ENCODE data around the gene CXCL6.

CXCL6 gene

DNA sequence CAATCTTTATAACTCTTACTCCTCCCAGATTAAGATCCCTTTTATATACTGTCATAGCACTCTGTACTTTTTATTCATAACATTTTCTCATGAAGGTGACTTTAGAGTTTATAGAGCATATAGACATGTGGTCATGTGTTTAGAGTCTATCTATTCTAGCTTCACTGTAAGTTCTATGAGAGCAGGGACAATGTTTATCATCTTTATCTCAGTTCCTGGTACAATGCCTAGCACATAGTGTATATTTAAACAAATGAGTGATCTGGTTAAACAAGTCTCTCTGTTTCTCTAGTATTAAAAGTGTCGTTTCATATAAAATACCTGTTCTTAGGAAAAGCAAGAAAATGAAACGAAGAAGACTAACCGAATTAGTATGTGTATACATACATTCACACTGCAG, 3.2 kb downstream of the CXCL6 start:
- TF ChIP-seq, protein P1, sequence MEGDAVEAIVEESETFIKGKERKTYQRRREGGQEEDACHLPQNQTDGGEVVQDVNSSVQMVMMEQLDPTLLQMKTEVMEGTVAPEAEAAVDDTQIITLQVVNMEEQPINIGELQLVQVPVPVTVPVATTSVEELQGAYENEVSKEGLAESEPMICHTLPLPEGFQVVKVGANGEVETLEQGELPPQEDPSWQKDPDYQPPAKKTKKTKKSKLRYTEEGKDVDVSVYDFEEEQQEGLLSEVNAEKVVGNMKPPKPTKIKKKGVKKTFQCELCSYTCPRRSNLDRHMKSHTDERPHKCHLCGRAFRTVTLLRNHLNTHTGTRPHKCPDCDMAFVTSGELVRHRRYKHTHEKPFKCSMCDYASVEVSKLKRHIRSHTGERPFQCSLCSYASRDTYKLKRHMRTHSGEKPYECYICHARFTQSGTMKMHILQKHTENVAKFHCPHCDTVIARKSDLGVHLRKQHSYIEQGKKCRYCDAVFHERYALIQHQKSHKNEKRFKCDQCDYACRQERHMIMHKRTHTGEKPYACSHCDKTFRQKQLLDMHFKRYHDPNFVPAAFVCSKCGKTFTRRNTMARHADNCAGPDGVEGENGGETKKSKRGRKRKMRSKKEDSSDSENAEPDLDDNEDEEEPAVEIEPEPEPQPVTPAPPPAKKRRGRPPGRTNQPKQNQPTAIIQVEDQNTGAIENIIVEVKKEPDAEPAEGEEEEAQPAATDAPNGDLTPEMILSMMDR (IDR thresholded peaks at IDR 0.05; ENCODE audit: control insufficient read depth, extremely low read depth, insufficient read depth): no peak
- no peak overlapping the region; the same call in 1 of the 2 replicates for H3K4me3 ChIP-seq (ENCODE audit: low read depth, low read length)
- peak; percentile 94 for DNase-seq (ENCODE audit: low read depth)

DNA sequence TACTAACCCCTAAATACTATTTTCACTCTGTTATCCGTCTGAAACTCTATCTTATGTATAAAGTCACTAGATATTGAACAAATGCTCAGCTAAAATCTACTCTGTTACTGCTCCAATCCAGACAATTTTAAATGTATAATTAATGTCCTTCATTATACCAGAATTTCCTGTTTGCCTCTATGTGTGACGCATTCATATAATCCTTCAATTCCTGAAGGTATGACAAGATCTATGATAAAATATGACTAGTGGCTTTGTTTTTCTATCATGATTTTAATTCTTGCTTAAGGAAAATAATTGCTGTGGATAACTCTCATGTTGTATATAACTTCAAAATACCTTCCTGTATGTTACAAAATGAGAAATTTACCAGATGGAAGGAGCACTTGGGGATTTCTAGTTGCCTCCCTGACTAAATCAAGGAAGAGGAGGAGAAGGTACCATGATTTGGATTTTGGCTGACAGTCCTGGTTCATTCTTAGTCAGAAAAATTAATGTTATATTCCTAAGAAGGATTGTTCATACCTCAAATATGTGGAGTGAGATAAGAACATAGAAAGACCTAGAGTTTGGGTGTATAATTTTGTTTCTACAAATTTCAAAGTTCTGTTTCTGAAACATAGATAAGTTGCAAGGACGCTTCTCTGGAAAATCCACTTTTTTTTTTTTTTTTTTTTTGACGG, 4.9 kb downstream of the CXCL6 start:
- H3K4me3 ChIP-seq (ENCODE audit: low read depth, low read length): no peak overlapping the region
- DNase-seq (ENCODE audit: low read depth): no peak
- TF ChIP-seq, protein P1 (IDR thresholded peaks at IDR 0.05; ENCODE audit: control insufficient read depth, extremely low read depth, insufficient read depth): no peak

DNA sequence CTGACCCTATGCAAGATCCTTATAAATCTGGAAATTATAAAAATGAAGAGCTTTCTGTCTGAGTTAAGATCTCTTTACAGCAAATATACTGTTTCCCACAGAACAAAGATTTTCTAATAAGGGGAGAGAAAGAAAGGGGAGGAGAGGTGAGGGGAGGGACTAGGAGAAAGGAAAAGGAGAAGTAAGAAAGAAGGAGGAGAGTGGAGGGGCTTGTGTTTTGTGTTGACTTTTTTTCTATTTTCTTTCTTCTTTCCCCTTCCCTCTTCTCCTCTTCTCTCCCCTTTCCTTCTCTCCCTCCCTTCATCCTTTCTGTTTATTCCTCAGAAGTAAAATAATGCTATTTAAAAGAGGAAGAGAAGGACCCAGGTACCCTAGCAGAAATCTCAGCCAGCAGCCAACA, 6.2 kb downstream of the CXCL6 start:
- TF ChIP-seq, protein P1 (IDR thresholded peaks at IDR 0.05; ENCODE audit: control insufficient read depth, extremely low read depth, insufficient read depth): no peak
- DNase-seq (ENCODE audit: low read depth): no peak
- no peak overlapping the region for H3K4me3 ChIP-seq (ENCODE audit: low read depth, low read length)

DNA sequence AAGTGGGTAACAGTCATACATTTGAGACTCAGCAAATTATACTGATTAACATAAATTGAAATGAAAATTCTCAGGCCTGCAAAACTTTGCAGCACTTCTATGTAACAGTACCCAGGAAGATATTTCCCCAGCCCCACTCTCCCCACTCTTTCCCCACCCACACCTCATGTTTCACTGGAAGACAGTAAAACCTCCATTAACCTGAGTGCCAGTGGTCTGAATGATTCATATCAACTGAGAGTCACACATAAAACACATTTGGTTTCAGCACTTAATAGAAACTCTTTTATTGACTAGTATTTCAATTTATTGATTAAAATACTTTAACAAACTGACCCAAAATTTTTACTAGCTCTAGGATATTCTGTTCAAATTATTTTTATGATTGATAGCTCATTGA, 6.9 kb downstream of the CXCL6 start:
- DNase-seq (ENCODE audit: low read depth): no peak
- TF ChIP-seq, protein P1 (IDR thresholded peaks at IDR 0.05; ENCODE audit: control insufficient read depth, extremely low read depth, insufficient read depth): no peak
- no peak overlapping the region for H3K4me3 ChIP-seq (ENCODE audit: low read depth, low read length)

DNA sequence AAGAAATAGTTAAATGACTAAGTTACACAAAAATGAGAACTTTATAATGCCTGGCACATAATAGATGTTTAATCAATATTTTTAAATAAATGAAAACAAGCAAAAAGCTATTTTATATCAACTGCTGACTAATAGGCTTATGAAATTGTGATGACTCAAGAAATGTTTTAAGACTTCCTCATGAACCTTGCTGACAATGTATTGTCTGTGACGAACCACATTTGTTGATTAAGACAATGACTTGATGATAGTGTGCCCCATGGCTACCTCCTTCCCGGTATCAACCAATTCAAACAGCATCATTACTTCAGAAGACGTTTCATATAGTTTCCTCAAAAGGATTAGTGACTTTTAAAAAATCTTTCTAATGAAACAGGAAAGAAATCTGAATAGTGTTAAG, 7.9 kb downstream of the CXCL6 start:
- no peak for DNase-seq (ENCODE audit: low read depth)
- H3K4me3 ChIP-seq (ENCODE audit: low read depth, low read length): no peak overlapping the region
- TF ChIP-seq, protein P1 (IDR thresholded peaks at IDR 0.05; ENCODE audit: control insufficient read depth, extremely low read depth, insufficient read depth): no peak

DNA sequence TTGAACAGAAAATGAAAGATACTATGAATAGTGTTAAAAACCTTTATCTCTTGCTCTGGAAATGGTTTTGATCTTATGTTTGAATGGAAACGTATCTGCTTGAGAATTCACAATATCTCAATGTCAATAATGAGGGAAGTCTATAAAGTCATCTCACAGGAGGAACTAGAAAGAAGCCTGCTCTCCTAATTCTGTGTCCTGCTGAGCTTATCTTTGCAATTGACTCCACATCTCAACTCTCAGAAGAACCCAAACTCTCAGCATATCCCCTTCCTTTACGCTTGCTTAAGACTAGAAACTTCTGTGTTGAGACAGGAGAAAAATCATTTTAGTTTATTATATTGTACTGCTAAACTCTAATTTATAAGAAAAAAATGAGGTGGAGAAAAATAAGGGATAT, 8.3 kb downstream of the CXCL6 start:
- DNase-seq (ENCODE audit: low read depth): no peak
- H3K4me3 ChIP-seq (ENCODE audit: low read depth, low read length): no peak overlapping the region
- TF ChIP-seq, protein P1 (IDR thresholded peaks at IDR 0.05; ENCODE audit: control insufficient read depth, extremely low read depth, insufficient read depth): no peak

Data from LNCaP clone FGC (cell line).